ENCODE measurements around the gene MPP2.

GRCh38 chr17:43877451-43878155 lies 29.7 kb downstream of the MPP2 start:
- TF ChIP-seq, protein P1, sequence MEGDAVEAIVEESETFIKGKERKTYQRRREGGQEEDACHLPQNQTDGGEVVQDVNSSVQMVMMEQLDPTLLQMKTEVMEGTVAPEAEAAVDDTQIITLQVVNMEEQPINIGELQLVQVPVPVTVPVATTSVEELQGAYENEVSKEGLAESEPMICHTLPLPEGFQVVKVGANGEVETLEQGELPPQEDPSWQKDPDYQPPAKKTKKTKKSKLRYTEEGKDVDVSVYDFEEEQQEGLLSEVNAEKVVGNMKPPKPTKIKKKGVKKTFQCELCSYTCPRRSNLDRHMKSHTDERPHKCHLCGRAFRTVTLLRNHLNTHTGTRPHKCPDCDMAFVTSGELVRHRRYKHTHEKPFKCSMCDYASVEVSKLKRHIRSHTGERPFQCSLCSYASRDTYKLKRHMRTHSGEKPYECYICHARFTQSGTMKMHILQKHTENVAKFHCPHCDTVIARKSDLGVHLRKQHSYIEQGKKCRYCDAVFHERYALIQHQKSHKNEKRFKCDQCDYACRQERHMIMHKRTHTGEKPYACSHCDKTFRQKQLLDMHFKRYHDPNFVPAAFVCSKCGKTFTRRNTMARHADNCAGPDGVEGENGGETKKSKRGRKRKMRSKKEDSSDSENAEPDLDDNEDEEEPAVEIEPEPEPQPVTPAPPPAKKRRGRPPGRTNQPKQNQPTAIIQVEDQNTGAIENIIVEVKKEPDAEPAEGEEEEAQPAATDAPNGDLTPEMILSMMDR (IDR thresholded peaks at IDR 0.05): no peak
- no peak for TF ChIP-seq POLR2A (IDR thresholded peaks at IDR 0.05)
